ENCODE measurements around the gene HYI. TPM values are rescaled to one million over a fixed set of nuclear protein-coding genes. Genes with fewer than 3 reads are reported as not detected.
A peak's percentile ranks its signal among the peaks of the same experiment; 100 is the strongest.
"Not testable (repeated sequence)": the region's sequence is repeated elsewhere in the genome, so short reads cannot be mapped to it uniquely, and the experiment has no call there.

Gene HYI
- total and polyA plus RNA-seq, 2 donors: 10.8 to 23.0 TPM

- no peak overlapping the region for H3K4me3 ChIP-seq (ENCODE audit: low read length in 2 of 2)
- 98% methylated on average over 10 of the region's 10 CpGs for WGBS
- no peaks in the 10 kb centered on the region for H3K9me3 ChIP-seq (ENCODE audit: control insufficient read depth in 2 of 2, insufficient read depth in 1 of 2, low read length in 1 of 2)
- peaks cover 93 to 94% of the 10 kb centered on the region in 2 donors for H3K36me3 ChIP-seq (ENCODE audit: control insufficient read depth in 2 of 2, insufficient read depth in 2 of 2, low read length in 1 of 2)
- no peak overlapping the region for H3K27ac ChIP-seq (ENCODE audit: low read depth in 1 of 2, low read length in 1 of 2)
- no peaks in the 10 kb centered on the region for H3K4me1 ChIP-seq (ENCODE audit: control insufficient read depth in 2 of 2, insufficient read depth in 2 of 2, low read length in 2 of 2)
- H3K27me3 ChIP-seq (ENCODE audit: control insufficient read depth in 2 of 2, insufficient read depth in 1 of 2, low read length in 1 of 2): no peaks in the 10 kb centered on the region
- no peak for DNase-seq (ENCODE audit: low read depth in 6 of 9, low spot score in 9 of 9)
Measured at GRCh38 chr1:43420874-43421273, 32.9 kb downstream of the HYI start.

GRCh38 chr1:43419627-43420425 is 33.9 kb downstream of the HYI start:
- no peak for DNase-seq (ENCODE audit: low read depth in 6 of 9, low spot score in 9 of 9)

GRCh38 chr1:43418858-43419257 is 34.9 kb downstream of the HYI start:
- 93% methylated on average over 4 of the region's 4 CpGs for WGBS
- DNase-seq (ENCODE audit: low read depth in 6 of 9, low spot score in 9 of 9): no peak

More at GRCh38 chr1:43419627-43420425, 33.9 kb downstream of the HYI start:
- 98% methylated on average over 13 of the region's 13 CpGs for WGBS
- Histone ChIP-seq H3K27me3 (ENCODE audit: control insufficient read depth in 2 of 2, insufficient read depth in 1 of 2, low read length in 1 of 2) (no peaks in the 10 kb centered on the region), H3K4me1 (ENCODE audit: control insufficient read depth in 2 of 2, insufficient read depth in 2 of 2, low read length in 2 of 2) (no peaks in the 10 kb centered on the region), H3K9me3 (ENCODE audit: control insufficient read depth in 2 of 2, insufficient read depth in 1 of 2, low read length in 1 of 2) (no peaks in the 10 kb centered on the region), H3K4me3 (ENCODE audit: low read length in 2 of 2) (no peak overlapping the region), H3K27ac (ENCODE audit: low read depth in 1 of 2, low read length in 1 of 2) (no peak overlapping the region), H3K36me3 (ENCODE audit: control insufficient read depth in 2 of 2, insufficient read depth in 2 of 2, low read length in 1 of 2) (peaks cover 85 to 88% of the 10 kb centered on the region in 2 donors)

GRCh38 chr1:43415901-43416300 is 37.8 kb downstream of the HYI start:
- Histone ChIP-seq H3K9me3 (ENCODE audit: control insufficient read depth in 2 of 2, insufficient read depth in 1 of 2, low read length in 1 of 2) (no peaks in the 10 kb centered on the region), H3K4me1 (ENCODE audit: control insufficient read depth in 2 of 2, insufficient read depth in 2 of 2, low read length in 2 of 2) (no peaks in the 10 kb centered on the region), H3K27me3 (ENCODE audit: control insufficient read depth in 2 of 2, insufficient read depth in 1 of 2, low read length in 1 of 2) (no peaks in the 10 kb centered on the region), H3K27ac (ENCODE audit: low read depth in 1 of 2, low read length in 1 of 2) (no peak overlapping the region), H3K4me3 (ENCODE audit: low read length in 2 of 2) (no peak overlapping the region), H3K36me3 (ENCODE audit: control insufficient read depth in 2 of 2, insufficient read depth in 2 of 2, low read length in 1 of 2) (peaks cover 49 to 59% of the 10 kb centered on the region in 2 donors)
- DNase-seq (ENCODE audit: low read depth in 6 of 9, low spot score in 9 of 9): no peak
- 96% methylated on average over 5 of the region's 5 CpGs for WGBS

More at GRCh38 chr1:43418858-43419257, 34.9 kb downstream of the HYI start:
- Histone ChIP-seq H3K27me3 (ENCODE audit: control insufficient read depth in 2 of 2, insufficient read depth in 1 of 2, low read length in 1 of 2) (no peaks in the 10 kb centered on the region), H3K27ac (ENCODE audit: low read depth in 1 of 2, low read length in 1 of 2) (no peak overlapping the region), H3K36me3 (ENCODE audit: control insufficient read depth in 2 of 2, insufficient read depth in 2 of 2, low read length in 1 of 2) (peaks cover 75 to 78% of the 10 kb centered on the region in 2 donors), H3K4me3 (ENCODE audit: low read length in 2 of 2) (no peak overlapping the region), H3K4me1 (ENCODE audit: control insufficient read depth in 2 of 2, insufficient read depth in 2 of 2, low read length in 2 of 2) (no peaks in the 10 kb centered on the region), H3K9me3 (ENCODE audit: control insufficient read depth in 2 of 2, insufficient read depth in 1 of 2, low read length in 1 of 2) (no peaks in the 10 kb centered on the region)

- Histone ChIP-seq H3K27ac (ENCODE audit: low read depth in 1 of 2, low read length in 1 of 2) (no peak overlapping the region), H3K4me3 (ENCODE audit: low read length in 2 of 2) (no peak overlapping the region), H3K27me3 (ENCODE audit: control insufficient read depth in 2 of 2, insufficient read depth in 1 of 2, low read length in 1 of 2) (no peaks in the 10 kb centered on the region), H3K36me3 (ENCODE audit: control insufficient read depth in 2 of 2, insufficient read depth in 2 of 2, low read length in 1 of 2) (peaks cover 37 to 47% of the 10 kb centered on the region in 2 donors), H3K4me1 (ENCODE audit: control insufficient read depth in 2 of 2, insufficient read depth in 2 of 2, low read length in 2 of 2) (no peaks in the 10 kb centered on the region), H3K9me3 (ENCODE audit: control insufficient read depth in 2 of 2, insufficient read depth in 1 of 2, low read length in 1 of 2) (no peaks in the 10 kb centered on the region)
- peak; percentile 18 to 74 (median 53) for DNase-seq (ENCODE audit: low read depth in 6 of 9, low spot score in 9 of 9)
- WGBS: 92% methylated on average over 5 of the region's 5 CpGs
Measured at GRCh38 chr1:43414634-43415223, 39.0 kb downstream of the HYI start.

GRCh38 chr1:43413426-43413825 is 40.3 kb downstream of the HYI start:
- DNase-seq (ENCODE audit: low read depth in 6 of 9, low spot score in 9 of 9); H3K27ac ChIP-seq (ENCODE audit: low read depth in 1 of 2, low read length in 1 of 2); H3K4me1 ChIP-seq (ENCODE audit: control insufficient read depth in 2 of 2, insufficient read depth in 2 of 2, low read length in 2 of 2); H3K27me3 ChIP-seq (ENCODE audit: control insufficient read depth in 2 of 2, insufficient read depth in 1 of 2, low read length in 1 of 2); H3K9me3 ChIP-seq (ENCODE audit: control insufficient read depth in 2 of 2, insufficient read depth in 1 of 2, low read length in 1 of 2); H3K4me3 ChIP-seq (ENCODE audit: low read length in 2 of 2): not testable (repeated sequence)
- peaks cover 29 to 44% of the 10 kb centered on the region in 2 donors for H3K36me3 ChIP-seq (ENCODE audit: control insufficient read depth in 2 of 2, insufficient read depth in 2 of 2, low read length in 1 of 2)
- WGBS: 100% methylated on average over 1 of the region's 1 CpG

- Histone ChIP-seq H3K36me3 (ENCODE audit: control insufficient read depth in 2 of 2, insufficient read depth in 2 of 2, low read length in 1 of 2) (peaks cover 27 to 38% of the 10 kb centered on the region in 2 donors), H3K27ac (ENCODE audit: low read depth in 1 of 2, low read length in 1 of 2) (no peak overlapping the region), H3K27me3 (ENCODE audit: control insufficient read depth in 2 of 2, insufficient read depth in 1 of 2, low read length in 1 of 2) (no peaks in the 10 kb centered on the region), H3K4me3 (ENCODE audit: low read length in 2 of 2) (no peak overlapping the region), H3K4me1 (ENCODE audit: control insufficient read depth in 2 of 2, insufficient read depth in 2 of 2, low read length in 2 of 2) (no peaks in the 10 kb centered on the region), H3K9me3 (ENCODE audit: control insufficient read depth in 2 of 2, insufficient read depth in 1 of 2, low read length in 1 of 2) (no peaks in the 10 kb centered on the region)
- over 99% methylated on average over 3 of the region's 3 CpGs for WGBS
- DNase-seq (ENCODE audit: low read depth in 6 of 9, low spot score in 9 of 9): no peak
Measured at GRCh38 chr1:43410571-43410970, 43.2 kb downstream of the HYI start.

GRCh38 chr1:43405876-43406234 is 47.9 kb downstream of the HYI start:
- Histone ChIP-seq H3K27me3 (ENCODE audit: control insufficient read depth in 2 of 2, insufficient read depth in 1 of 2, low read length in 1 of 2) (no peaks in the 10 kb centered on the region), H3K4me3 (ENCODE audit: low read length in 2 of 2) (no peak overlapping the region), H3K36me3 (ENCODE audit: control insufficient read depth in 2 of 2, insufficient read depth in 2 of 2, low read length in 1 of 2) (peaks cover 49 to 54% of the 10 kb centered on the region in 2 donors), H3K27ac (ENCODE audit: low read depth in 1 of 2, low read length in 1 of 2) (no peak overlapping the region), H3K4me1 (ENCODE audit: control insufficient read depth in 2 of 2, insufficient read depth in 2 of 2, low read length in 2 of 2) (no peaks in the 10 kb centered on the region), H3K9me3 (ENCODE audit: control insufficient read depth in 2 of 2, insufficient read depth in 1 of 2, low read length in 1 of 2) (no peaks in the 10 kb centered on the region)
- no peak for DNase-seq (ENCODE audit: low read depth in 6 of 9, low spot score in 9 of 9)
- 98% methylated on average over 2 of the region's 2 CpGs for WGBS

GRCh38 chr1:43405219-43405875 is 48.4 kb downstream of the HYI start:
- Histone ChIP-seq H3K36me3 (ENCODE audit: control insufficient read depth in 2 of 2, insufficient read depth in 2 of 2, low read length in 1 of 2) (peaks cover 49 to 54% of the 10 kb centered on the region in 2 donors), H3K9me3 (ENCODE audit: control insufficient read depth in 2 of 2, insufficient read depth in 1 of 2, low read length in 1 of 2) (no peaks in the 10 kb centered on the region), H3K27me3 (ENCODE audit: control insufficient read depth in 2 of 2, insufficient read depth in 1 of 2, low read length in 1 of 2) (no peaks in the 10 kb centered on the region), H3K4me3 (ENCODE audit: low read length in 2 of 2) (no peak overlapping the region), H3K4me1 (ENCODE audit: control insufficient read depth in 2 of 2, insufficient read depth in 2 of 2, low read length in 2 of 2) (no peaks in the 10 kb centered on the region), H3K27ac (ENCODE audit: low read depth in 1 of 2, low read length in 1 of 2) (no peak overlapping the region)
- no peak for DNase-seq (ENCODE audit: low read depth in 6 of 9, low spot score in 9 of 9)
- WGBS: 97% methylated on average over 6 of the region's 6 CpGs

Data from thymus (tissue), 11 donors.